Measurements from ENCODE around the gene FOXE3. TPM values are rescaled to one million over a fixed set of nuclear protein-coding genes. Genes with fewer than 3 reads are reported as not detected.

The FOXE3 gene
- total and polyA plus RNA-seq, 2 of the 8 experiments (the other 6 are each of a cell fraction or from before 2014, with no cell fraction given): 0.18 TPM; not detected in 1

- 0 out of 2 replicates have a peak overlapping the region, but pooled peaks have one; percentile 17 for H2BK12ac ChIP-seq (ENCODE audit: low read depth, low read length)
- H3K27me3 ChIP-seq (replicated peaks in 1 of 4; ENCODE audit: control insufficient read depth in 3 of 4, extremely low read depth in 1 of 4, insufficient read depth in 3 of 4, low read length in 3 of 4): peaks cover 92 to 99% (median 97%) of the 10 kb centered on the region in 4 experiments
- TF ChIP-seq RNF2 (IDR thresholded peaks at IDR 0.05; ENCODE audit: borderline replicate concordance, low read depth, low read length, missing control alignments, poor library complexity, severe bottlenecking) (peak; percentile 96), SIN3A (conservative IDR thresholded peaks at IDR 0.05 in 1 of 2, IDR thresholded peaks at IDR 0.05 in 1 of 2; ENCODE audit: low read depth in 1 of 2, low read length in 2 of 2) (no peak)
- 0 out of 8 replicates have a peak overlapping the region, but pooled peaks of 1 of the 4 experiments have one; percentile 17 for H3K4me3 ChIP-seq (ENCODE audit: extremely low read depth in 1 of 4, insufficient read depth in 2 of 4, low read depth in 3 of 4, low read length in 4 of 4)
- ChIA-PET CTCF (ENCODE audit: partially characterized antibody) (interaction anchor here (0.9 to 3.5 kb wide), 8 partner anchors 8 to 286 kb away, joined by 3 to 40 read pairs (median 8); no protein-coding TSS in a partner anchor), POLR2A (ENCODE audit: partially characterized antibody) (interaction anchor here (0.9 to 1.2 kb wide), 2 partner anchors 8 to 9 kb away, joined by 3 to 4 read pairs; no protein-coding TSS in a partner anchor)
- H3K4ac ChIP-seq (replicated peaks; ENCODE audit: insufficient read length, low read depth, low read length): no peak overlapping the region
- peaks cover 9 to 32% (median 13%) of the 10 kb centered on the region in 4 experiments for H3K4me1 ChIP-seq (replicated peaks in 1 of 4; ENCODE audit: control insufficient read depth in 3 of 4, insufficient read depth in 4 of 4, low read length in 3 of 4)
- 11% methylated on average over 18 of the region's 20 CpGs; no CpG with 5 or more reads in 1 of the 2 experiments for WGBS, 2 experiments (ENCODE audit: extremely low coverage in 1 of 2, insufficient coverage in 1 of 2, insufficient read length in 1 of 2, insufficient replicate concordance in 2 of 2, low coverage in 1 of 2, low lambda C conversion rate in 2 of 2, missing lambda C conversion rate in 1 of 2)
- H2AFZ ChIP-seq (ENCODE audit: low read length): no peak overlapping the region
- H2BK20ac ChIP-seq (ENCODE audit: low read length): no peak overlapping the region
- H4K20me1 ChIP-seq (replicated peaks in 1 of 2; ENCODE audit: control insufficient read depth in 1 of 2, insufficient read depth in 2 of 2, low read length in 2 of 2): peaks cover 12 to 13% of the 10 kb centered on the region in 2 experiments
- no peak overlapping the region for H2BK15ac ChIP-seq (ENCODE audit: low read length)
- no peak for FAIRE-seq
- no peak overlapping the region for H2BK120ac ChIP-seq (replicated peaks; ENCODE audit: low read depth, low read length)
- H3K9me3 ChIP-seq (ENCODE audit: insufficient read depth in 2 of 2, low read depth in 1 of 2, low read length in 1 of 2): no peaks in the 10 kb centered on the region; a peak in 1 of 4 replicates
- no peak overlapping the region for H4K5ac ChIP-seq (ENCODE audit: insufficient read length, low read depth, low read length)
- no peak overlapping the region for H3K27ac ChIP-seq (ENCODE audit: low read depth, low read length)
- no peak for DNase-seq (ENCODE audit: low read depth in 1 of 2, low spot score in 2 of 2)
- H2BK5ac ChIP-seq (ENCODE audit: low read depth, low read length): no peak overlapping the region
- no peak overlapping the region; a peak in 1 of 4 replicates for H3K4me2 ChIP-seq (ENCODE audit: insufficient read depth in 1 of 2, low read depth in 2 of 2, low read length in 2 of 2)
- H3K56ac ChIP-seq (replicated peaks; ENCODE audit: insufficient read length, low read depth, low read length): no peak overlapping the region
- H3K14ac ChIP-seq (ENCODE audit: insufficient read length): no peak overlapping the region
- H3K36me3 ChIP-seq (ENCODE audit: control insufficient read depth in 2 of 4, insufficient read depth in 4 of 4, low read length in 3 of 4): peaks cover 0 to 10% (median 0%) of the 10 kb centered on the region in 4 experiments; a peak in 1 of 8 replicates
- H3K9ac ChIP-seq (replicated peaks in 1 of 4; ENCODE audit: extremely low read depth in 1 of 4, low read depth in 3 of 4, low read length in 3 of 4): no peak overlapping the region
- no peak overlapping the region for H3K23ac ChIP-seq (ENCODE audit: insufficient read length)
- H3K23me2 ChIP-seq (ENCODE audit: low read depth, low read length): peaks cover 16% of the 10 kb centered on the region; the same call in 1 of the 2 replicates
- H2AK5ac ChIP-seq (ENCODE audit: low read depth, low read length): no peak overlapping the region; the same call in 1 of the 2 replicates
- no peaks in the 10 kb centered on the region for H3K79me2 ChIP-seq (ENCODE audit: control insufficient read depth in 1 of 2, insufficient read depth in 2 of 2, low read length in 2 of 2)
- no peak overlapping the region for H4K8ac ChIP-seq (ENCODE audit: extremely low read depth, insufficient read depth, low read length)
- no peak overlapping the region for H4K91ac ChIP-seq (replicated peaks; ENCODE audit: insufficient read length, low read length)
- H3K18ac ChIP-seq (ENCODE audit: extremely low read depth, low read length): no peak overlapping the region; the same call in 1 of the 2 replicates
- H3K79me1 ChIP-seq (ENCODE audit: low read depth, low read length): no peaks in the 10 kb centered on the region
Observed at GRCh38 chr1:47439819-47440598, 23.9 kb downstream of the FOXE3 start.

Measured in H1 (cell line).